Activated naive CD8-positive, alpha-beta T cell treated with anti-CD3 and anti-CD28 coated beads, Interleukin-2, amount 10 ng/mL, durations not matched to agents 7 days and 5 days (primary cell): ENCODE measurements around the gene BAHCC1. TPM values are rescaled to one million over a fixed set of nuclear protein-coding genes. Genes with fewer than 3 reads are reported as not detected.
"Not testable (repeated sequence)": the region's sequence is repeated elsewhere in the genome, so short reads cannot be mapped to it uniquely, and the experiment has no call there.

ENCODE experiments used
- ATAC-seq: fragments of 150-1000 bp; cut with Tn5 transposase; one replicate; pipeline ENCODE4 v1.10.0; 2021; ENCODE audit warnings: low read depth, moderate library complexity
- POLR2A ChIA-PET: fragments of 350-600 bp; sonication (Branson Sonifier 250); formaldehyde crosslinking; loops from one replicate; lab custom pipeline; 2021; ENCODE audit warnings: antibody characterized with exemption; lab: Charles Lee
- DNase-seq: peaks from one replicate; pipeline ENCODE4 v3.0.0; 2021
- H3K27ac Mint-ChIP-seq: one replicate; pipeline ENCODE4 v1.8.0; 2022; ENCODE audit warnings: mild to moderate bottlenecking, mixed read lengths
- H3K27me3 Mint-ChIP-seq: one replicate; pipeline ENCODE4 v1.8.0; 2022; ENCODE audit warnings: mild to moderate bottlenecking, moderate library complexity, mixed read lengths
- H3K36me3 Mint-ChIP-seq: one replicate; pipeline ENCODE4 v1.8.0; 2021; ENCODE audit warnings: mild to moderate bottlenecking, mixed read lengths
- H3K4me1 Mint-ChIP-seq: one replicate; pipeline ENCODE4 v1.8.0; 2021; ENCODE audit warnings: mixed read lengths
- H3K4me3 Mint-ChIP-seq: one replicate; pipeline ENCODE4 v1.8.0; 2022; ENCODE audit warnings: mild to moderate bottlenecking, moderate library complexity, mixed read lengths
- H3K9me3 Mint-ChIP-seq: one replicate; pipeline ENCODE4 v1.8.0; 2021; ENCODE audit warnings: mixed read lengths
- total RNA-seq, 2 experiments: library from RNA; stranded (reverse); gene quantifications; one replicate each; pipeline ENCODE4 v1.2.3, GENCODE V29; 2021

The BAHCC1 gene
- total RNA-seq, 2 experiments from 2014 or later = 0.86 to 1.0 TPM

GRCh38 chr17:81359218-81359617 is 36.0 kb upstream of the BAHCC1 start:
- H3K4me1 Mint-ChIP-seq = peaks cover 10% of the 10 kb centered on the region
- no peaks in the 10 kb centered on the region for H3K36me3 Mint-ChIP-seq
- no peak overlapping the region for H3K4me3 Mint-ChIP-seq
- H3K27ac Mint-ChIP-seq = no peak overlapping the region
- no peak for DNase-seq
- no peaks in the 10 kb centered on the region for H3K9me3 Mint-ChIP-seq
- peaks cover 35% of the 10 kb centered on the region for H3K27me3 Mint-ChIP-seq
- ATAC-seq = no peak
- POLR2A ChIA-PET = interaction anchor here (0.6 to 0.7 kb wide), 2 partner anchors 64 to 248 kb away, joined by 3 read pairs; partner anchors contain the start of gene SLC38A10

DNA sequence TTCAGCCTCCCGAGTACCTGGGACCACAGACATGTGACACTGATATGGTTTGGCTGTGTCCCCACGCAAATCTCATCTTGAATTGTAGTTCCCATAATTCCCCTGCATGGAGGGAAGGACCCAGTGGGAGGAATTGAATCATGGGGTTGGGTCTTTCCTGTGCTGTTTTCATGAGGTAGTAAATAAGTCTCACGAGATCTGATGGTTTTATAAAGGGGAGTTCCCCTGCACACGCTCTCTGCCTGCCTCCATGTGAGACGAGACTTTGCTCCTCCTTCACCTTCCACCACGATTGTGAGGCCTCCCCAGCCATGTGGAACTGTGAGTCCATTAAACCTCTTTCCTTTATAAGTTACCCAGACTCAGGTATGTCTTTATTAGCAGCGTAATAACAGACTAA is 33.3 kb upstream of the BAHCC1 start:
- H3K27ac Mint-ChIP-seq, POLR2A ChIA-PET, ATAC-seq, H3K4me3 Mint-ChIP-seq, H3K9me3 Mint-ChIP-seq, DNase-seq, H3K36me3 Mint-ChIP-seq: not testable (repeated sequence)
- Mint-ChIP-seq H3K27me3 (peaks cover 46% of the 10 kb centered on the region), H3K4me1 (peaks cover 16% of the 10 kb centered on the region)

DNA sequence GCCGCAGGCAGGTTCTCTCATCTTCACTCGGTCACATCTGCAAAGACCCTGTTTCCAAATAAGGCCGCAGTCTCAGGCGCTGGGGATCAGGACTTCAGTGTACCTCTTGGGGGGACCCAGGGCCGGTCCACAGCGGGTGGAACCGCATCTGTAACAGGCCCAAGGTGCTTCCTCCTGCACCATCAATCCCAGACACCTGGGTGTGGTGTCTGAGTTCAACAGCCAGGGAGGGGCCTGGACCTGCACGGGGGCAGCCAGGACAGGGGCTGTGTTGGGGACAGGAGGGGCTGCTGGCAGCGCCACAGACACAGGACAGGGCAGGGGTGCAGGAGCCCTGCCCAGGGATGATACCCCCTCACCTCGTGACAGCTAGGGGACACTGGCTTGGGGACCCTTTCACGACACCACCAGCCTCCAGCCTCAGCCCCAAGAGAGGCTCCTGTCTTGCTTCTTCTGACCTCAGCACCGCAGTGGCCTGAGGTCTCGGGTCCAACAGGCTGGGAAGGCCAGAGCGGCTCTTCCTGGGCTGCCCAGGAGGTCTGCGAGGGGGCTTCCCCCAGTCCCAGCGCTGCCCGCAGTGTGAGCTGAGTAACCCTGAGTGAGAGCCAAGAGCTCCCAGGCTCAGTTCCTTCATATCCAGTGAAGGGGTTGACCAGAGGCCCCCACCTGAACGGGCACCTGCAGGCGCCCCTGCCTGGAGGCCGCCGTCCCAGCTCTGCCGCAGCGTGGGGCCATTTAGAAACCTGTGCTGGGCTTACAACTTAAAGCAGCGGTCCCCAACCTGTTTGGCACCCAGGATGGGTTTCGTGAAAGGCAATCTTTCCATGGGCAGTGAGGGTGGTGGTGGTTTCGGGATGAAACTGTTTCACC is 30.7 kb upstream of the BAHCC1 start:
- Mint-ChIP-seq H3K27ac (no peak overlapping the region), H3K4me1 (peaks cover 16% of the 10 kb centered on the region), H3K27me3 (peaks cover 46% of the 10 kb centered on the region), H3K9me3 (no peaks in the 10 kb centered on the region), H3K4me3 (peak overlapping the region; percentile 53), H3K36me3 (no peaks in the 10 kb centered on the region)
- no peak for DNase-seq
- POLR2A ChIA-PET = interaction anchor here (1.5 kb wide), 1 partner anchor 10 kb away, joined by 3 read pairs; no protein-coding TSS in a partner anchor
- no peak for ATAC-seq

DNA sequence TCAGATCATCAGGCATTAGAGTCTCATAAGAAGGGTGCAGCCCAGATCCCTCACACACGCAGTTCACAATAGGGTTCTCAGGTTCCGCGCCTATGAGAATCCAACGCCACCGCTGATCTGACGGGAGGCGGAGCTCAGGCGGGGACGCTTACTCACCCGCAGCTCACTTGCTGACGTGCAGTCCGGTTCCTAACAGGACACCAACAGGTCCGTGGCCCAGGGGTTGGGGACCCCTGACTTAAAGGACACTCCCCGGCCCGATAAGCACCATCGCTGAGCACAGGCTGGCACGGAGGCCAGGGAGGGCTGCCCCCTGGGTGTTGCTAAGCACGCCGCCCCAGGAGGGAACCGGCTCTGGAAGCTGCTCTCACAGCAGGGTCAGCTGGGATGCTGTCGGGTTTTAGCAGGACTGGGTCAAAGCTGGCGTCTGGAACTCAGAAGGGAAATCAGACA is 30.1 kb upstream of the BAHCC1 start:
- Mint-ChIP-seq H3K36me3 (no peaks in the 10 kb centered on the region), H3K27me3 (peaks cover 46% of the 10 kb centered on the region), H3K4me1 (peaks cover 16% of the 10 kb centered on the region), H3K4me3 (peak overlapping the region; percentile 53), H3K9me3 (no peaks in the 10 kb centered on the region), H3K27ac (no peak overlapping the region)
- ATAC-seq (peak; percentile 41), DNase-seq (peak; percentile 43)
- POLR2A ChIA-PET = interaction anchor here (1.5 kb wide), 1 partner anchor 10 kb away, joined by 3 read pairs; no protein-coding TSS in a partner anchor

- H3K36me3 Mint-ChIP-seq = no peaks in the 10 kb centered on the region
- H3K4me1 Mint-ChIP-seq = peaks cover 14% of the 10 kb centered on the region
- H3K27ac Mint-ChIP-seq = no peak overlapping the region
- ATAC-seq (peak; percentile 48), DNase-seq (no peak)
- H3K4me3 Mint-ChIP-seq = peak overlapping the region; percentile 53
- H3K27me3 Mint-ChIP-seq = peaks cover 41% of the 10 kb centered on the region
- no peaks in the 10 kb centered on the region for H3K9me3 Mint-ChIP-seq
- POLR2A ChIA-PET = no interaction called here
Observed at GRCh38 chr17:81365601-81366585, 29.4 kb upstream of the BAHCC1 start.

DNA sequence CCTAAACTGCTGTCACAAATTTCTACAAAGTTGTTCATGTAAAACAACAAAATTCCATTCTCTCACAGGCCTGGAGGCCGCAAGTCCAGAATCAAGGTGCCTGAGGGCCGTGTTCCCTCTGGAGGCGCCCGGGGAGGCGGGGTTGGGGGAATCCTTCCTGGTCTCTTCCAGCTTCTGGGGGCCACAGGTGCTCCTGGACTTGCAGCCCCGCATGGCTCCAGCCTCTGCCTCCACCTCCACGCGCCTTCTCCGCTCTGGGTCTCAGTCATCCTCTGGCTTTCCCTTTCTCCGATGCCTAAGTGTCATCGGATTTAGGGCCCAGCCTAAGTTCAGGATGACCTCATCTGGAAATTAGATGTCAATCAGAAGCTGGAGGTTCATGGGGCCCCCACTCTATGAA is 28.6 kb upstream of the BAHCC1 start:
- Mint-ChIP-seq H3K4me1 (peaks cover 14% of the 10 kb centered on the region), H3K27ac (no peak overlapping the region), H3K4me3 (no peak overlapping the region), H3K9me3 (no peaks in the 10 kb centered on the region), H3K27me3 (peaks cover 41% of the 10 kb centered on the region), H3K36me3 (no peaks in the 10 kb centered on the region)
- DNase-seq = no peak
- ATAC-seq = no peak
- POLR2A ChIA-PET = no interaction called here

GRCh38 chr17:81367171-81367570 is 28.1 kb upstream of the BAHCC1 start:
- Mint-ChIP-seq H3K36me3 (no peaks in the 10 kb centered on the region), H3K27me3 (peaks cover 36% of the 10 kb centered on the region), H3K4me3 (no peak overlapping the region), H3K27ac (no peak overlapping the region), H3K4me1 (peaks cover 14% of the 10 kb centered on the region), H3K9me3 (no peaks in the 10 kb centered on the region)
- no peak for DNase-seq
- POLR2A ChIA-PET = no interaction called here
- ATAC-seq = no peak

DNA sequence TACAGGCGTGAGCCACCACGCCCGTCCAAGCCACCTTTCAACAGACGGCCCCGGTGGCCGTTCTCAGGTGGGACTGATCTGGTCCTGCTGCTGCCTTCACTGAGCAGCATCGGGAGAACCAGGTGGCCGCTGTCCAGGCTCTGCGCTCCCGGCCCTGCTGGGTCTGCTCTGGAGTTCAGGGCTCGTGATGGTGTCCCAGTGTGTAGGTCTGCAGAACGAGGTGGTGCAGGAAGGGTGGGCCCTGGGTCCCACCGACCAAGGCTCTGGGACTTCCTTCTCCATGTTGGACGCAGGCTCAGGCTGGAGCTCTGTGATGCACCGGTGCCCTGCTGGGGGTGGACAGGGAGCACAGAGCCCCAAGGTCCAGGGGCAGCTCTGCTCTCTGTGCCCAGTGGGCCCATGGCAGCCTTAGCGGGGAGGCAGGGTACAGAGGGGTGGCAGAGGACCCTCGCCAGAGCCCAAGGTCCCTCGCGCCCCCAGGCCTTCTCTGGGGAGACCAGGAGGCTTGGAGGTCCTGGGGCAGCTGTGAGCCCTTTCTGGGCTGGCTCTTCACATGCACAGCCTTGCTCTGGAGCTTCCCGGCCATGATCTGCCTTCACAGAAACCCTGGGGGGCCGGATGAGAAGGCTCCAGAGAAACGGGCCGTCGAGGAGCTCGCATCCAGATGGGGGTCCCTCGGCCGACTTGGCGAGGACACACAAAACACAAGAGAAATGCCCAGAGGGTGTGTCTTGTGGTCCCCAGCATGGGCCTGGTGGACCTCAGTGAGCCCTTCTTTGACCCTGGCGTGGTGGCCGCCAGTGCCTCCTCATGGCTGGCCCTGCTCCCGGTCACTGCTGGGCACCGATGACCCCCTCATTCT is 26.9 kb upstream of the BAHCC1 start:
- POLR2A ChIA-PET = no interaction called here
- ATAC-seq (no peak), DNase-seq (no peak)
- H3K4me3 Mint-ChIP-seq = no peak overlapping the region
- H3K27me3 Mint-ChIP-seq = peaks cover 27% of the 10 kb centered on the region
- H3K4me1 Mint-ChIP-seq = peaks cover 14% of the 10 kb centered on the region
- no peaks in the 10 kb centered on the region for H3K9me3 Mint-ChIP-seq
- no peaks in the 10 kb centered on the region for H3K36me3 Mint-ChIP-seq
- H3K27ac Mint-ChIP-seq = no peak overlapping the region

GRCh38 chr17:81370294-81370693 is 25.0 kb upstream of the BAHCC1 start:
- Mint-ChIP-seq H3K4me3 (no peak overlapping the region), H3K36me3 (no peaks in the 10 kb centered on the region), H3K4me1 (peaks cover 10% of the 10 kb centered on the region), H3K27me3 (peaks cover 16% of the 10 kb centered on the region), H3K27ac (no peak overlapping the region), H3K9me3 (no peaks in the 10 kb centered on the region)
- ATAC-seq = no peak
- POLR2A ChIA-PET = no interaction called here
- no peak for DNase-seq

- ATAC-seq = no peak
- peaks cover 3% of the 10 kb centered on the region for H3K27me3 Mint-ChIP-seq
- POLR2A ChIA-PET = interaction anchor here (0.6 kb wide), 1 partner anchor 12 kb away, joined by 3 read pairs; no protein-coding TSS in a partner anchor
- no peak overlapping the region for H3K27ac Mint-ChIP-seq
- no peak for DNase-seq
- H3K4me3 Mint-ChIP-seq = no peak overlapping the region
- no peaks in the 10 kb centered on the region for H3K36me3 Mint-ChIP-seq
- no peaks in the 10 kb centered on the region for H3K9me3 Mint-ChIP-seq
- no peaks in the 10 kb centered on the region for H3K4me1 Mint-ChIP-seq
Observed at GRCh38 chr17:81371910-81372760, 23.1 kb upstream of the BAHCC1 start.

DNA sequence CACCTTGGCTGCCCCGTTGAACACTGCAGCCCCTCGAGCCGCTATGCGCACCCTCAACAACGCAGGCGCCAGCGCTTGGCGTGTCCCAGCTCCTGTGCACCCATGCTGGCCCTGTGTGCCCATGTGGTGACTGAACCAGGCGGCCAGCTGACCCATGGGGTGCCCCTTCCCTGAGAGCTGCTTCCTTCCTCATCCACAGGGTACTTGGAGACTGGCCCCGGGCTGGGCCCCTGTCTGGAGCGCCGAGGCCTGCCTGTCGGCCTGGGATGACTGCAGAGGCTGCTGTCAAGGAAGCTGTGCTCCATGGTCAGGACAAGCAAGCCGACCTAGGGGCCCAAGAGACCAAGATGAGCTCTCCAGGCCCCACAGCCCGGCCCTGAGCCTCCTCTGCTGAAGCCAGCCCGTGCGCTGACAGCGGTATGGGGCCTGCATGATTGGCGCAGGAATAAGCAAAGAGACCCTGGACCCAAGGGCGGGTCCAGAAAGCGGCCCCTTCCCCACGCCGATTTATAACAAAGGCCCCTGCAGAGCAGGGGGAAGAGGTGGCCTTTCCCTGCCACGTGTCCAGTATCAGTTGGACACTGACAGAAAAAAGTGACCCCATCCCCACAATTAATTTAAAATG is 21.6 kb upstream of the BAHCC1 start:
- Mint-ChIP-seq H3K36me3 (no peaks in the 10 kb centered on the region), H3K9me3 (no peaks in the 10 kb centered on the region), H3K27ac (no peak overlapping the region), H3K4me3 (no peak overlapping the region), H3K4me1 (no peaks in the 10 kb centered on the region), H3K27me3 (no peaks in the 10 kb centered on the region)
- POLR2A ChIA-PET = no interaction called here
- DNase-seq (no peak), ATAC-seq (no peak)
